Measurements from ENCODE around the gene LDLRAD4. TPM values are rescaled to one million over a fixed set of nuclear protein-coding genes. Genes with fewer than 3 reads are reported as not detected.

The LDLRAD4 gene
- total and polyA plus RNA-seq, 2 experiments from 2014 or later: 0.73 to 1.9 TPM

GRCh38 chr18:13572721-13573120, 354.2 kb downstream of the LDLRAD4 start:
- H3K4me1 Mint-ChIP-seq: peaks cover 1% of the 10 kb centered on the region; the same call in 2 of the 3 replicates
- peaks cover 3% of the 10 kb centered on the region for H3K27me3 Mint-ChIP-seq (ENCODE audit: insufficient read depth, low read depth, poor library complexity)
- no peaks in the 10 kb centered on the region for H3K27me3 ChIP-seq (ENCODE audit: insufficient read depth)
- no peak overlapping the region for H3K4me3 ChIP-seq
- DNase-seq (ENCODE audit: low spot score) (no peak), ATAC-seq (no peak)
- no peak overlapping the region for H3K27ac ChIP-seq (ENCODE audit: low read depth)
- H3K27ac Mint-ChIP-seq: no peak overlapping the region
- H3K9me2 ChIP-seq (ENCODE audit: insufficient read depth): no peaks in the 10 kb centered on the region
- H4K20me1 ChIP-seq (replicated peaks; ENCODE audit: insufficient read depth): no peaks in the 10 kb centered on the region
- no peak overlapping the region for H3K4me3 Mint-ChIP-seq
- no peaks in the 10 kb centered on the region for H3F3A ChIP-seq (replicated peaks; ENCODE audit: low read depth)
- H3K4me2 ChIP-seq: no peak overlapping the region
- H3K79me2 ChIP-seq (replicated peaks; ENCODE audit: insufficient read depth): no peaks in the 10 kb centered on the region
- peak overlapping the region; percentile 12; the same call in 1 of the 2 replicates for H2AFZ ChIP-seq
- H3K36me3 Mint-ChIP-seq (ENCODE audit: low read depth): no peaks in the 10 kb centered on the region
- no peaks in the 10 kb centered on the region; the same call in 2 of the 3 replicates for H3K9me3 Mint-ChIP-seq
- no peaks in the 10 kb centered on the region for H3K4me1 ChIP-seq (ENCODE audit: insufficient read depth)
- TF ChIP-seq STAT1 (IDR thresholded peaks at IDR 0.05; ENCODE audit: unreplicated experiment) (no peak), EZH2 (IDR thresholded peaks at IDR 0.05; ENCODE audit: low read depth, unreplicated experiment) (no peak)
- no peaks in the 10 kb centered on the region for H3K36me3 ChIP-seq (ENCODE audit: insufficient read depth)

GRCh38 chr18:13573750-13574149, 355.2 kb downstream of the LDLRAD4 start:
- Histone ChIP-seq H3K27ac (ENCODE audit: low read depth) (no peak overlapping the region), H3K27me3 (ENCODE audit: insufficient read depth) (no peaks in the 10 kb centered on the region), H3K79me2 (replicated peaks; ENCODE audit: insufficient read depth) (no peaks in the 10 kb centered on the region), H3K4me3 (no peak overlapping the region), H3K4me2 (no peak overlapping the region), H3F3A (replicated peaks; ENCODE audit: low read depth) (no peaks in the 10 kb centered on the region), H2AFZ (no peak overlapping the region), H4K20me1 (replicated peaks; ENCODE audit: insufficient read depth) (no peaks in the 10 kb centered on the region), H3K4me1 (ENCODE audit: insufficient read depth) (no peaks in the 10 kb centered on the region), H3K36me3 (ENCODE audit: insufficient read depth) (no peaks in the 10 kb centered on the region), H3K9me2 (ENCODE audit: insufficient read depth) (no peaks in the 10 kb centered on the region)
- ATAC-seq: no peak
- Mint-ChIP-seq H3K27me3 (ENCODE audit: insufficient read depth, low read depth, poor library complexity) (peaks cover 3% of the 10 kb centered on the region), H3K9me3 (no peaks in the 10 kb centered on the region; the same call in 2 of the 3 replicates), H3K27ac (no peak overlapping the region), H3K36me3 (ENCODE audit: low read depth) (no peaks in the 10 kb centered on the region), H3K4me1 (no peaks in the 10 kb centered on the region), H3K4me3 (no peak overlapping the region)
- no peak for DNase-seq (ENCODE audit: low spot score)
- TF ChIP-seq STAT1 (IDR thresholded peaks at IDR 0.05; ENCODE audit: unreplicated experiment) (no peak), NANOG (IDR thresholded peaks at IDR 0.05; ENCODE audit: borderline replicate concordance) (no peak), ZNF114 (CRISPR knock-in tag; IDR thresholded peaks at IDR 0.05) (no peak), EZH2 (IDR thresholded peaks at IDR 0.05; ENCODE audit: low read depth, unreplicated experiment) (no peak), ZNF331 (CRISPR knock-in tag; IDR thresholded peaks at IDR 0.05; ENCODE audit: low read depth) (no peak), JUNB (IDR thresholded peaks at IDR 0.05; ENCODE audit: unreplicated experiment) (no peak), POLR2AphosphoS5 (IDR thresholded peaks at IDR 0.05; ENCODE audit: low read depth) (no peak), EZH2phosphoT487 (IDR thresholded peaks at IDR 0.05; ENCODE audit: unreplicated experiment) (no peak)
- TF ChIP-seq, protein P1, sequence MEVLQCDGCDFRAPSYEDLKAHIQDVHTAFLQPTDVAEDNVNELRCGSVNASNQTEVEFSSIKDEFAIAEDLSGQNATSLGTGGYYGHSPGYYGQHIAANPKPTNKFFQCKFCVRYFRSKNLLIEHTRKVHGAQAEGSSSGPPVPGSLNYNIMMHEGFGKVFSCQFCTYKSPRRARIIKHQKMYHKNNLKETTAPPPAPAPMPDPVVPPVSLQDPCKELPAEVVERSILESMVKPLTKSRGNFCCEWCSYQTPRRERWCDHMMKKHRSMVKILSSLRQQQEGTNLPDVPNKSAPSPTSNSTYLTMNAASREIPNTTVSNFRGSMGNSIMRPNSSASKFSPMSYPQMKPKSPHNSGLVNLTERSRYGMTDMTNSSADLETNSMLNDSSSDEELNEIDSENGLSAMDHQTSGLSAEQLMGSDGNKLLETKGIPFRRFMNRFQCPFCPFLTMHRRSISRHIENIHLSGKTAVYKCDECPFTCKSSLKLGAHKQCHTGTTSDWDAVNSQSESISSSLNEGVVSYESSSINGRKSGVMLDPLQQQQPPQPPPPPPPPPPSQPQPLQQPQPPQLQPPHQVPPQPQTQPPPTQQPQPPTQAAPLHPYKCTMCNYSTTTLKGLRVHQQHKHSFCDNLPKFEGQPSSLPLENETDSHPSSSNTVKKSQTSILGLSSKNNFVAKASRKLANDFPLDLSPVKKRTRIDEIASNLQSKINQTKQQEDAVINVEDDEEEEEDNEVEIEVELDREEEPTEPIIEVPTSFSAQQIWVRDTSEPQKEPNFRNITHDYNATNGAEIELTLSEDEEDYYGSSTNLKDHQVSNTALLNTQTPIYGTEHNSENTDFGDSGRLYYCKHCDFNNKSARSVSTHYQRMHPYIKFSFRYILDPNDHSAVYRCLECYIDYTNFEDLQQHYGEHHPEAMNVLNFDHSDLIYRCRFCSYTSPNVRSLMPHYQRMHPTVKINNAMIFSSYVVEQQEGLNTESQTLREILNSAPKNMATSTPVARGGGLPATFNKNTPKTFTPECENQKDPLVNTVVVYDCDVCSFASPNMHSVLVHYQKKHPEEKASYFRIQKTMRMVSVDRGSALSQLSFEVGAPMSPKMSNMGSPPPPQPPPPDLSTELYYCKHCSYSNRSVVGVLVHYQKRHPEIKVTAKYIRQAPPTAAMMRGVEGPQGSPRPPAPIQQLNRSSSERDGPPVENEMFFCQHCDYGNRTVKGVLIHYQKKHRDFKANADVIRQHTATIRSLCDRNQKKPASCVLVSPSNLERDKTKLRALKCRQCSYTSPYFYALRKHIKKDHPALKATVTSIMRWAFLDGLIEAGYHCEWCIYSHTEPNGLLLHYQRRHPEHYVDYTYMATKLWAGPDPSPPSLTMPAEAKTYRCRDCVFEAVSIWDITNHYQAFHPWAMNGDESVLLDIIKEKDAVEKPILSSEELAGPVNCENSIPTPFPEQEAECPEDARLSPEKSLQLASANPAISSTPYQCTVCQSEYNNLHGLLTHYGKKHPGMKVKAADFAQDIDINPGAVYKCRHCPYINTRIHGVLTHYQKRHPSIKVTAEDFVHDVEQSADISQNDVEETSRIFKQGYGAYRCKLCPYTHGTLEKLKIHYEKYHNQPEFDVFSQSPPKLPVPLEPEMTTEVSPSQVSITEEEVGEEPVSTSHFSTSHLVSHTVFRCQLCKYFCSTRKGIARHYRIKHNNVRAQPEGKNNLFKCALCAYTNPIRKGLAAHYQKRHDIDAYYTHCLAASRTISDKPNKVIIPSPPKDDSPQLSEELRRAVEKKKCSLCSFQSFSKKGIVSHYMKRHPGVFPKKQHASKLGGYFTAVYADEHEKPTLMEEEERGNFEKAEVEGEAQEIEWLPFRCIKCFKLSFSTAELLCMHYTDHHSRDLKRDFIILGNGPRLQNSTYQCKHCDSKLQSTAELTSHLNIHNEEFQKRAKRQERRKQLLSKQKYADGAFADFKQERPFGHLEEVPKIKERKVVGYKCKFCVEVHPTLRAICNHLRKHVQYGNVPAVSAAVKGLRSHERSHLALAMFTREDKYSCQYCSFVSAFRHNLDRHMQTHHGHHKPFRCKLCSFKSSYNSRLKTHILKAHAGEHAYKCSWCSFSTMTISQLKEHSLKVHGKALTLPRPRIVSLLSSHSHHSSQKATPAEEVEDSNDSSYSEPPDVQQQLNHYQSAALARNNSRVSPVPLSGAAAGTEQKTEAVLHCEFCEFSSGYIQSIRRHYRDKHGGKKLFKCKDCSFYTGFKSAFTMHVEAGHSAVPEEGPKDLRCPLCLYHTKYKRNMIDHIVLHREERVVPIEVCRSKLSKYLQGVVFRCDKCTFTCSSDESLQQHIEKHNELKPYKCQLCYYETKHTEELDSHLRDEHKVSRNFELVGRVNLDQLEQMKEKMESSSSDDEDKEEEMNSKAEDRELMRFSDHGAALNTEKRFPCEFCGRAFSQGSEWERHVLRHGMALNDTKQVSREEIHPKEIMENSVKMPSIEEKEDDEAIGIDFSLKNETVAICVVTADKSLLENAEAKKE (CRISPR knock-in tag; IDR thresholded peaks at IDR 0.05): no peak
- TF ChIP-seq, protein P2, sequence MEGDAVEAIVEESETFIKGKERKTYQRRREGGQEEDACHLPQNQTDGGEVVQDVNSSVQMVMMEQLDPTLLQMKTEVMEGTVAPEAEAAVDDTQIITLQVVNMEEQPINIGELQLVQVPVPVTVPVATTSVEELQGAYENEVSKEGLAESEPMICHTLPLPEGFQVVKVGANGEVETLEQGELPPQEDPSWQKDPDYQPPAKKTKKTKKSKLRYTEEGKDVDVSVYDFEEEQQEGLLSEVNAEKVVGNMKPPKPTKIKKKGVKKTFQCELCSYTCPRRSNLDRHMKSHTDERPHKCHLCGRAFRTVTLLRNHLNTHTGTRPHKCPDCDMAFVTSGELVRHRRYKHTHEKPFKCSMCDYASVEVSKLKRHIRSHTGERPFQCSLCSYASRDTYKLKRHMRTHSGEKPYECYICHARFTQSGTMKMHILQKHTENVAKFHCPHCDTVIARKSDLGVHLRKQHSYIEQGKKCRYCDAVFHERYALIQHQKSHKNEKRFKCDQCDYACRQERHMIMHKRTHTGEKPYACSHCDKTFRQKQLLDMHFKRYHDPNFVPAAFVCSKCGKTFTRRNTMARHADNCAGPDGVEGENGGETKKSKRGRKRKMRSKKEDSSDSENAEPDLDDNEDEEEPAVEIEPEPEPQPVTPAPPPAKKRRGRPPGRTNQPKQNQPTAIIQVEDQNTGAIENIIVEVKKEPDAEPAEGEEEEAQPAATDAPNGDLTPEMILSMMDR (conservative IDR thresholded peaks at IDR 0.05; ENCODE audit: low read depth in 2 of 2): no peak
- TF ChIP-seq, protein P3, sequence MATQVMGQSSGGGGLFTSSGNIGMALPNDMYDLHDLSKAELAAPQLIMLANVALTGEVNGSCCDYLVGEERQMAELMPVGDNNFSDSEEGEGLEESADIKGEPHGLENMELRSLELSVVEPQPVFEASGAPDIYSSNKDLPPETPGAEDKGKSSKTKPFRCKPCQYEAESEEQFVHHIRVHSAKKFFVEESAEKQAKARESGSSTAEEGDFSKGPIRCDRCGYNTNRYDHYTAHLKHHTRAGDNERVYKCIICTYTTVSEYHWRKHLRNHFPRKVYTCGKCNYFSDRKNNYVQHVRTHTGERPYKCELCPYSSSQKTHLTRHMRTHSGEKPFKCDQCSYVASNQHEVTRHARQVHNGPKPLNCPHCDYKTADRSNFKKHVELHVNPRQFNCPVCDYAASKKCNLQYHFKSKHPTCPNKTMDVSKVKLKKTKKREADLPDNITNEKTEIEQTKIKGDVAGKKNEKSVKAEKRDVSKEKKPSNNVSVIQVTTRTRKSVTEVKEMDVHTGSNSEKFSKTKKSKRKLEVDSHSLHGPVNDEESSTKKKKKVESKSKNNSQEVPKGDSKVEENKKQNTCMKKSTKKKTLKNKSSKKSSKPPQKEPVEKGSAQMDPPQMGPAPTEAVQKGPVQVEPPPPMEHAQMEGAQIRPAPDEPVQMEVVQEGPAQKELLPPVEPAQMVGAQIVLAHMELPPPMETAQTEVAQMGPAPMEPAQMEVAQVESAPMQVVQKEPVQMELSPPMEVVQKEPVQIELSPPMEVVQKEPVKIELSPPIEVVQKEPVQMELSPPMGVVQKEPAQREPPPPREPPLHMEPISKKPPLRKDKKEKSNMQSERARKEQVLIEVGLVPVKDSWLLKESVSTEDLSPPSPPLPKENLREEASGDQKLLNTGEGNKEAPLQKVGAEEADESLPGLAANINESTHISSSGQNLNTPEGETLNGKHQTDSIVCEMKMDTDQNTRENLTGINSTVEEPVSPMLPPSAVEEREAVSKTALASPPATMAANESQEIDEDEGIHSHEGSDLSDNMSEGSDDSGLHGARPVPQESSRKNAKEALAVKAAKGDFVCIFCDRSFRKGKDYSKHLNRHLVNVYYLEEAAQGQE (IDR thresholded peaks at IDR 0.05; ENCODE audit: unreplicated experiment): no peak

All from GM23338 (cell line).